OCI-LY1 (cell line): Measurements from ENCODE around the gene CSNK1D.

Experiments used
- CTCF ChIP-seq: fragments of 200-600 bp; sonication (generic), shearing (Covaris generic); IDR thresholded peaks from 2 replicates; pipeline ENCODE4 v1.5.1; 2017; ENCODE audit warnings: mild to moderate bottlenecking, antibody characterized with exemption, low read length, moderate library complexity, mixed read lengths
- EZH2 ChIP-seq: fragments of 200-600 bp; sonication (generic), shearing (Covaris generic); IDR thresholded peaks from 2 replicates; pipeline ENCODE4 v1.8.0; 2017; ENCODE audit warnings: borderline replicate concordance, mixed run types, mild to moderate bottlenecking, antibody characterized with exemption, low read length, moderate library complexity, mixed read lengths

GRCh38 chr17:82234211-82235055, 39.1 kb downstream of the CSNK1D start:
- TF ChIP-seq CTCF: no peak
- no peak for TF ChIP-seq EZH2
